ENCODE data around the gene ASPHD1. TPM values are rescaled to one million over a fixed set of nuclear protein-coding genes. Genes with fewer than 3 reads are reported as not detected.
"Not testable (repeated sequence)": the region's sequence is repeated elsewhere in the genome, so short reads cannot be mapped to it uniquely, and the experiment has no call there.

Gene ASPHD1
- total RNA-seq, 1 experiment from 2014 or later, result 2.0 TPM

GRCh38 chr16:29868396-29869009 is 31.8 kb upstream of the ASPHD1 start:
- Histone ChIP-seq H3K36me3 (ENCODE audit: insufficient read depth, low read length, poor library complexity, severe bottlenecking) (no peaks in the 10 kb centered on the region), H3K4me3 (ENCODE audit: low read depth, low read length, poor library complexity, severe bottlenecking) (no peak overlapping the region), H3K4me1 (ENCODE audit: insufficient read depth, low read length, poor library complexity, severe bottlenecking) (peaks cover 4% of the 10 kb centered on the region), H3K27me3 (replicated peaks; ENCODE audit: insufficient read depth, low read depth, low read length, poor library complexity) (no peaks in the 10 kb centered on the region), H3K27ac (ENCODE audit: low read depth, low read length, poor library complexity, severe bottlenecking) (no peak overlapping the region), H3K9me3 (ENCODE audit: low read depth, low read length, poor library complexity, severe bottlenecking) (no peaks in the 10 kb centered on the region)
- no peak for TF ChIP-seq EZH2 (IDR thresholded peaks at IDR 0.05; ENCODE audit: borderline replicate concordance, low read depth, low read length, poor library complexity, severe bottlenecking)
- no peak for TF ChIP-seq CTCF (conservative IDR thresholded peaks at IDR 0.05; ENCODE audit: low read depth, low read length)
- POLR2A ChIA-PET (ENCODE audit: low non-redundant PET), result no interaction called here
- CTCF ChIA-PET, result interaction anchor here (1.0 kb wide), 1 partner anchor 20 kb away, joined by 7 read pairs; no protein-coding TSS in a partner anchor
- intact Hi-C loops (cut with micrococcal nuclease; ENCODE audit: unreplicated experiment), result loop anchor here (10.0 kb wide), 1 partner anchor 54 kb away; the partner anchor contains the start of genes PAGR1 and PRRT2
- BruUV-seq (replicated peaks), result no TSS peak
- DNase-seq (ENCODE audit: low spot score), result no peak

GRCh38 chr16:29869067-29869466 is 31.2 kb upstream of the ASPHD1 start:
- CTCF ChIA-PET, result interaction anchor here (1.0 kb wide), 1 partner anchor 21 kb away, joined by 7 read pairs; no protein-coding TSS in a partner anchor
- POLR2A ChIA-PET (ENCODE audit: low non-redundant PET); H3K27ac ChIP-seq (ENCODE audit: low read depth, low read length, poor library complexity, severe bottlenecking); BruUV-seq (replicated peaks); H3K36me3 ChIP-seq (ENCODE audit: insufficient read depth, low read length, poor library complexity, severe bottlenecking); H3K4me3 ChIP-seq (ENCODE audit: low read depth, low read length, poor library complexity, severe bottlenecking); H3K27me3 ChIP-seq (replicated peaks; ENCODE audit: insufficient read depth, low read depth, low read length, poor library complexity); DNase-seq (ENCODE audit: low spot score); H3K9me3 ChIP-seq (ENCODE audit: low read depth, low read length, poor library complexity, severe bottlenecking); H3K4me1 ChIP-seq (ENCODE audit: insufficient read depth, low read length, poor library complexity, severe bottlenecking): not testable (repeated sequence)
- intact Hi-C loops (cut with micrococcal nuclease; ENCODE audit: unreplicated experiment), result loop anchor here (10.0 kb wide), 1 partner anchor 54 kb away; the partner anchor contains the start of genes PAGR1 and PRRT2

GRCh38 chr16:29871822-29872546 is 28.3 kb upstream of the ASPHD1 start:
- H3K9me3 ChIP-seq (ENCODE audit: low read depth, low read length, poor library complexity, severe bottlenecking), result no peaks in the 10 kb centered on the region
- peaks cover 10% of the 10 kb centered on the region for H3K4me1 ChIP-seq (ENCODE audit: insufficient read depth, low read length, poor library complexity, severe bottlenecking)
- no peak overlapping the region for H3K27ac ChIP-seq (ENCODE audit: low read depth, low read length, poor library complexity, severe bottlenecking)
- no peak for TF ChIP-seq CTCF (conservative IDR thresholded peaks at IDR 0.05; ENCODE audit: low read depth, low read length)
- TF ChIP-seq EZH2 (IDR thresholded peaks at IDR 0.05; ENCODE audit: borderline replicate concordance, low read depth, low read length, poor library complexity, severe bottlenecking), result no peak
- BruUV-seq (replicated peaks), result no TSS peak
- no peak overlapping the region for H3K4me3 ChIP-seq (ENCODE audit: low read depth, low read length, poor library complexity, severe bottlenecking)
- H3K36me3 ChIP-seq (ENCODE audit: insufficient read depth, low read length, poor library complexity, severe bottlenecking), result no peaks in the 10 kb centered on the region
- no peaks in the 10 kb centered on the region for H3K27me3 ChIP-seq (replicated peaks; ENCODE audit: insufficient read depth, low read depth, low read length, poor library complexity)
- no peak for DNase-seq (ENCODE audit: low spot score)
- ChIA-PET POLR2A (ENCODE audit: low non-redundant PET) (no interaction called here), CTCF (interaction anchor here (0.6 to 1.5 kb wide), 2 partner anchors 24 to 161 kb away, joined by 3 to 4 read pairs; no protein-coding TSS in a partner anchor)
- intact Hi-C loops (cut with micrococcal nuclease; ENCODE audit: unreplicated experiment), result no loop called here

Data from A673 (cell line).